Caco-2 (cell line): ENCODE data around the gene SELENOW. TPM values are rescaled to one million over a fixed set of nuclear protein-coding genes. Genes with fewer than 3 reads are reported as not detected.
"Not testable (repeated sequence)": the region's sequence is repeated elsewhere in the genome, so short reads cannot be mapped to it uniquely, and the experiment has no call there.

Experiments
- BruUV-seq: library from RNA; stranded (reverse); fragments of 400-500 nt; replicated peaks from 2 replicates; lab custom pipeline; 2021; lab: Mats Ljungman, UMichigan
- CTCF ChIA-PET: fragments of 300-600 bp; sonication (Branson Sonifier 250); formaldehyde crosslinking; loops from one replicate; lab custom pipeline; 2022; ENCODE audit warnings: antibody characterized with exemption; lab: Charles Lee
- POLR2A ChIA-PET: fragments of 300-600 bp; sonication (Branson Sonifier 250); formaldehyde crosslinking; loops from one replicate; lab custom pipeline; 2022; ENCODE audit warnings: antibody characterized with exemption; lab: Charles Lee
- DNase-seq, 2 experiments: peaks; one replicate each; pipeline versions ENCODE4 v3.0.0 to v3.0.0-alpha.2; 2020 to 2022
- H3K27me3 ChIP-seq: replicated peaks from 2 replicates; pipeline ENCODE4 v1.6.0; 2011; ENCODE audit warnings: low read length; ENCODE audit not compliant: control insufficient read depth, insufficient read depth
- H3K36me3 ChIP-seq: 2 replicates; pipeline ENCODE4 v1.5.1; 2011; ENCODE audit warnings: low read length; ENCODE audit not compliant: control insufficient read depth, insufficient read depth
- H3K4me1 ChIP-seq: fragments of 250-450 bp; sonication (Bioruptor Pico); 2 replicates; pipeline ENCODE4 v1.5.1; 2020; ENCODE audit warnings: mild to moderate bottlenecking
- H3K4me3 ChIP-seq: 2 replicates; pipeline ENCODE4 v1.5.1; 2011; ENCODE audit warnings: low read depth, mild to moderate bottlenecking, control low read depth, low read length
- H3K9me3 ChIP-seq: fragments of 250-450 bp; sonication (Bioruptor Pico); 2 replicates; pipeline ENCODE4 v1.5.1; 2020; ENCODE audit warnings: mild to moderate bottlenecking, moderate library complexity
- H3K27ac Mint-ChIP-seq: one replicate; pipeline ENCODE4 v1.8.0; 2022; ENCODE audit warnings: mixed read lengths; ENCODE audit not compliant: unreplicated experiment
- H3K27me3 Mint-ChIP-seq: one replicate; pipeline ENCODE4 v1.8.0; 2022; ENCODE audit warnings: mixed read lengths; ENCODE audit not compliant: insufficient read depth, unreplicated experiment
- H3K36me3 Mint-ChIP-seq: one replicate; pipeline ENCODE4 v1.8.0; 2022; ENCODE audit warnings: mild to moderate bottlenecking, mixed read lengths; ENCODE audit not compliant: insufficient read depth, unreplicated experiment
- H3K4me1 Mint-ChIP-seq: one replicate; pipeline ENCODE4 v1.8.0; 2022; ENCODE audit warnings: low read depth, mixed read lengths; ENCODE audit not compliant: unreplicated experiment
- H3K4me3 Mint-ChIP-seq: one replicate; pipeline ENCODE4 v1.8.0; 2022; ENCODE audit warnings: mild to moderate bottlenecking, moderate library complexity, mixed read lengths; ENCODE audit not compliant: unreplicated experiment
- H3K9me3 Mint-ChIP-seq: one replicate; pipeline ENCODE4 v1.8.0; 2022; ENCODE audit warnings: mixed read lengths; ENCODE audit not compliant: unreplicated experiment
- intact Hi-C: fragments of 100-400 bp; cut with micrococcal nuclease; formaldehyde crosslinking; loops from one replicate; pipeline ENCODE4 v1.10.0; 2022; ENCODE audit not compliant: unreplicated experiment
- total RNA-seq: library from RNA; stranded (reverse); gene quantifications from 2 replicates; pipeline ENCODE4 v1.2.3, GENCODE V29; 2022
- TF ChIP-seq, protein P1 (sequence below), 2 experiments: fragments of 200-600 bp in 1 of 2; IDR thresholded peaks; 1 replicate in 1 of 2; 2 replicates in 1 of 2; pipeline versions ENCODE4 v1.5.1 to v1.8.0; 2011 to 2022; ENCODE audit warnings: antibody characterized with exemption in 1 of 2, control low read depth in 1 of 2, inconsistent platforms in 1 of 2, low read depth in 1 of 2, low read length in 1 of 2, mild to moderate bottlenecking in 1 of 2, moderate library complexity in 1 of 2; ENCODE audit not compliant: insufficient read depth in 1 of 2, severe bottlenecking in 1 of 2, unreplicated experiment in 1 of 2

Gene SELENOW
- total RNA-seq, 1 experiment from 2014 or later, result 110 TPM

DNA sequence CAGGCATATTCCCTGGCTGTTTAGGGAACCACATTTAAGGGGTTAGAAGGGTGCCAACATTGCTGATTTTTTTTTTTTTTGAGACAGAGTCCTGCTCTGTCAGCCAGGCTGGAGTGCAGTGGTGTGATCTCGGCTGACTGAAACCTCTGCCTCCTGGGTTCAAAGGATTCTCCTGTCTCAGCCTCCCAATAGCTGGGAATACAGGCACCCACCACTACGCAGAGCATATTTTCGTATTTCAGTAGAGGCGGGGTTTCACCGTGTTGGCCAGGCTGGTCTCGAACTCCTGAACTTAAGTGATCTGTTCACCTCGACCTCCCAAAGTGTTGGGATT lies 35.5 kb downstream of the SELENOW start:
- intact Hi-C loops, result loop anchor here (1.0 kb wide), 1 partner anchor 49 kb away; no protein-coding TSS in a partner anchor
- H3K4me1 ChIP-seq, result no peaks in the 10 kb centered on the region
- no peak overlapping the region for H3K4me3 ChIP-seq
- H3K36me3 Mint-ChIP-seq, result no peaks in the 10 kb centered on the region
- H3K27me3 ChIP-seq, result no peaks in the 10 kb centered on the region
- H3K36me3 ChIP-seq, result no peaks in the 10 kb centered on the region
- no TSS peak for BruUV-seq
- no peaks in the 10 kb centered on the region for H3K9me3 ChIP-seq
- DNase-seq, result no peak
- H3K4me1 Mint-ChIP-seq, result no peaks in the 10 kb centered on the region
- no peaks in the 10 kb centered on the region for H3K9me3 Mint-ChIP-seq
- H3K4me3 Mint-ChIP-seq, result no peak overlapping the region
- TF ChIP-seq, protein P1, sequence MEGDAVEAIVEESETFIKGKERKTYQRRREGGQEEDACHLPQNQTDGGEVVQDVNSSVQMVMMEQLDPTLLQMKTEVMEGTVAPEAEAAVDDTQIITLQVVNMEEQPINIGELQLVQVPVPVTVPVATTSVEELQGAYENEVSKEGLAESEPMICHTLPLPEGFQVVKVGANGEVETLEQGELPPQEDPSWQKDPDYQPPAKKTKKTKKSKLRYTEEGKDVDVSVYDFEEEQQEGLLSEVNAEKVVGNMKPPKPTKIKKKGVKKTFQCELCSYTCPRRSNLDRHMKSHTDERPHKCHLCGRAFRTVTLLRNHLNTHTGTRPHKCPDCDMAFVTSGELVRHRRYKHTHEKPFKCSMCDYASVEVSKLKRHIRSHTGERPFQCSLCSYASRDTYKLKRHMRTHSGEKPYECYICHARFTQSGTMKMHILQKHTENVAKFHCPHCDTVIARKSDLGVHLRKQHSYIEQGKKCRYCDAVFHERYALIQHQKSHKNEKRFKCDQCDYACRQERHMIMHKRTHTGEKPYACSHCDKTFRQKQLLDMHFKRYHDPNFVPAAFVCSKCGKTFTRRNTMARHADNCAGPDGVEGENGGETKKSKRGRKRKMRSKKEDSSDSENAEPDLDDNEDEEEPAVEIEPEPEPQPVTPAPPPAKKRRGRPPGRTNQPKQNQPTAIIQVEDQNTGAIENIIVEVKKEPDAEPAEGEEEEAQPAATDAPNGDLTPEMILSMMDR (IDR thresholded peaks at IDR 0.05; ENCODE audit: insufficient read depth in 1 of 2, low read depth in 1 of 2, low read length in 1 of 2, severe bottlenecking in 1 of 2, unreplicated experiment in 1 of 2), result no peak
- CTCF ChIA-PET, result interaction anchor here (0.6 to 0.7 kb wide), 2 partner anchors 59 to 792 kb away, joined by 3 to 4 read pairs; no protein-coding TSS in a partner anchor
- H3K27me3 Mint-ChIP-seq, result no peaks in the 10 kb centered on the region
- POLR2A ChIA-PET, result no interaction called here
- no peak overlapping the region for H3K27ac Mint-ChIP-seq

DNA sequence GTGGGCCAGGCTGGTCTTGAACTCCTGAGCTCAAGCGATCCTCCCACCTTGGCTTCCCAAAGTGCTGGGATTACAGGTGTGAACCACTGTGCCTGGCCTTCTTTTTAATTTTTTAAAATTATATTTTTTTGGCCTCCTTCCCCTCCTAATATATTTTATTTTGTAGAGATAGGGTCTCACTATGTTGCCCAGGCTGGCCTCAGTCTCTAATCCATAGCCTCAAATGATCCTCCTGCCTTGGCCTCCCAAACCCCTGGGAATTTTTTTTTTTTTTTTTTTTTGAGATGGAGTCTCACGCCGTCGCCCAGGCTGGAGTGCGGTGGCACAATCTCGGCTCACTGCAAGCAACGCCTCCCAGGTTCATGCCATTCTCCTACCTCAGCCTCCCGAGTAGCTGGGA lies 37.8 kb downstream of the SELENOW start:
- H3K4me1 Mint-ChIP-seq, POLR2A ChIA-PET, H3K4me3 Mint-ChIP-seq, intact Hi-C loops, H3K36me3 Mint-ChIP-seq, H3K27ac Mint-ChIP-seq, H3K9me3 Mint-ChIP-seq, H3K36me3 ChIP-seq, H3K9me3 ChIP-seq, BruUV-seq, H3K4me1 ChIP-seq, CTCF ChIA-PET, H3K4me3 ChIP-seq, DNase-seq, H3K27me3 Mint-ChIP-seq, H3K27me3 ChIP-seq: not testable (repeated sequence)

DNA sequence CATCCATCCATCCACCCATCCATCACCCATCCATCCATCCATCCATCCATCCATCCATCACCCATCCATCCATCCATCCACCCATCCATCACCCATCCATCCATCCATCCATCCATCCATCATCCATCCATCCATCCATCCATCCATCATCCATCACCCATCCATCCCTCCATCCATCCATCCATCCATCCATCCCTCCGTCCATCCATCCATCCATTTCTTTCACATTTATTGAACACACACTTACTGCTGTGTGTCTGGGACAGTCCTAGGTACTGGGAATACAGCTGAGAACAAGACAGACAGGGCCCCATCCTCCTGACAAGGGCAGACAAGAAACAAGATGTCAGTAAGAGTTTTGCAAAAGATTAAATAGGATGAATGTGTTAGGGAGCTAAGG lies 39.7 kb downstream of the SELENOW start:
- not testable (repeated sequence) for H3K27ac Mint-ChIP-seq, H3K4me1 ChIP-seq, H3K36me3 Mint-ChIP-seq

DNA sequence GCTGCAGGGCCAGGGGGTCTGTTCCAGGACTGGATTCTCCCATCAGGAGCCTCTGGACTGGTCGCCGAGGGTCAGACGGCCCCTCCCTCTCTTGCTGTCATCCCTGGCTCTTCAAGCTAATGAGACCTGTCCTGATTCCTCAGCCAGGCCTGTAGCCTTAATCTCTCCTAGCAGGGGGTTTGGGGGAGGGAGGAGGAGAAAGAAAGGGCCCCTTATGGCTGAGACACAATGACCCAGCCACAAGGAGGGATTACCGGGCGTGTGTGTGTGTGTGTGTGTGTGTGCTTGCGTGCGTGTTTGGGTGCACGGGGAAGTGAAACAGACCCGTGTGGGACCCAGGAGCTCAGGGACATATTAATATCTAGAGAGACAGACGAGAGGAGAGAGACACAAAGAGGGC lies 41.4 kb downstream of the SELENOW start:
- Mint-ChIP-seq H3K9me3 (no peaks in the 10 kb centered on the region), H3K27ac (no peak overlapping the region), H3K36me3 (no peaks in the 10 kb centered on the region), H3K4me3 (no peak overlapping the region), H3K4me1 (no peaks in the 10 kb centered on the region), H3K27me3 (peaks cover 9% of the 10 kb centered on the region)
- intact Hi-C loops, result no loop called here
- CTCF ChIA-PET, result no interaction called here
- DNase-seq, result no peak
- Histone ChIP-seq H3K9me3 (no peaks in the 10 kb centered on the region), H3K36me3 (no peaks in the 10 kb centered on the region), H3K27me3 (no peaks in the 10 kb centered on the region; the same call in 1 of the 2 replicates), H3K4me3 (no peak overlapping the region), H3K4me1 (no peaks in the 10 kb centered on the region)
- TF ChIP-seq, protein P1 (IDR thresholded peaks at IDR 0.05; ENCODE audit: insufficient read depth in 1 of 2, low read depth in 1 of 2, low read length in 1 of 2, severe bottlenecking in 1 of 2, unreplicated experiment in 1 of 2), result no peak
- no TSS peak for BruUV-seq
- POLR2A ChIA-PET, result no interaction called here

More for the DNA sequence above, 39.7 kb downstream of the SELENOW start:
- H3K36me3 ChIP-seq, H3K4me3 ChIP-seq, BruUV-seq, intact Hi-C loops, CTCF ChIA-PET, H3K27me3 ChIP-seq, POLR2A ChIA-PET, H3K9me3 Mint-ChIP-seq, DNase-seq, H3K9me3 ChIP-seq, H3K27me3 Mint-ChIP-seq, H3K4me1 Mint-ChIP-seq, H3K4me3 Mint-ChIP-seq: not testable (repeated sequence)
